ENCODE measurements around the gene ADAM10.

GRCh38 chr15:58699769-58700168 lies 49.7 kb downstream of the ADAM10 start:
- TF ChIP-seq CTCF (conservative IDR thresholded peaks at IDR 0.05; ENCODE audit: low read depth, low read length) (no peak), CEBPB (IDR thresholded peaks at IDR 0.05; ENCODE audit: low read depth, low read length) (no peak), POLR2A (IDR thresholded peaks at IDR 0.05; ENCODE audit: low read depth, low read length) (no peak), RAD21 (IDR thresholded peaks at IDR 0.05; ENCODE audit: low read length) (no peak), MAFK (IDR thresholded peaks at IDR 0.05; ENCODE audit: low read depth, low read length) (no peak), FOS (IDR thresholded peaks at IDR 0.05; ENCODE audit: low read depth, low read length) (no peak), RFX5 (IDR thresholded peaks at IDR 0.05; ENCODE audit: low read depth, low read length) (no peak), MAZ (IDR thresholded peaks at IDR 0.05; ENCODE audit: borderline replicate concordance, low read depth, low read length) (no peak), BHLHE40 (IDR thresholded peaks at IDR 0.05; ENCODE audit: low read depth, low read length) (no peak)
